Hepatocyte (in vitro differentiated cells): ENCODE data around the gene RPAP3.

ENCODE experiments used
- EZH2 ChIP-seq: fragments of 200-600 bp; sonication (generic); IDR thresholded peaks from 2 replicates; pipeline ENCODE4 v1.6.1; 2016; ENCODE audit warnings: antibody characterized with exemption, mild to moderate bottlenecking, borderline replicate concordance
- EZH2phosphoT487 ChIP-seq: fragments of 200-600 bp; sonication (generic); IDR thresholded peaks from one replicate; pipeline ENCODE4 v1.6.1; 2018; ENCODE audit warnings: antibody characterized with exemption, mild to moderate bottlenecking, low read depth, moderate library complexity; ENCODE audit not compliant: unreplicated experiment, severe bottlenecking
- TF ChIP-seq, protein P1 (sequence below): fragments of 200-600 bp; sonication (generic); IDR thresholded peaks from 2 replicates; pipeline ENCODE4 v1.5.1; 2016; ENCODE audit warnings: antibody characterized with exemption, mild to moderate bottlenecking; ENCODE audit not compliant: poor library complexity

DNA sequence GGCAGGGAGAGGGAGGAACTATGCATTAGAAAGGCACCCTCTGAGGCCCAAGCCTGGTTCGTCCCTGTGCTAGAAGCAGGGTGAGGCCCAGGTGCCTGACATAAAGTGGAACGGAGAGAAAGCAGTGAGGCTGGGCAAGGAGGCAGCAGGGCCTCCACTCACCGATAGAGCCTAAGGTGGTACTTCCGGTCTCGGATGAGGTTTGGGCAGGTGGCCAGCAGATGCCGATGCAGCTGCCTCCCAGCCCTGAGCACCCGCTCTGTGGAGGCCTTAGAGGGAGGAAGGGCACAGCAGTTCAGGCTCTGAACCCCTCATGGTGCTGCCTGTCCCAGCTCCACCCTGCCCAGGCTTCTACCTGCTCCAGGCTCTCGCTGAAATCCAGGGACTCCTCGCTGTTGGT is 45.7 kb upstream of the RPAP3 start:
- TF ChIP-seq, protein P1, sequence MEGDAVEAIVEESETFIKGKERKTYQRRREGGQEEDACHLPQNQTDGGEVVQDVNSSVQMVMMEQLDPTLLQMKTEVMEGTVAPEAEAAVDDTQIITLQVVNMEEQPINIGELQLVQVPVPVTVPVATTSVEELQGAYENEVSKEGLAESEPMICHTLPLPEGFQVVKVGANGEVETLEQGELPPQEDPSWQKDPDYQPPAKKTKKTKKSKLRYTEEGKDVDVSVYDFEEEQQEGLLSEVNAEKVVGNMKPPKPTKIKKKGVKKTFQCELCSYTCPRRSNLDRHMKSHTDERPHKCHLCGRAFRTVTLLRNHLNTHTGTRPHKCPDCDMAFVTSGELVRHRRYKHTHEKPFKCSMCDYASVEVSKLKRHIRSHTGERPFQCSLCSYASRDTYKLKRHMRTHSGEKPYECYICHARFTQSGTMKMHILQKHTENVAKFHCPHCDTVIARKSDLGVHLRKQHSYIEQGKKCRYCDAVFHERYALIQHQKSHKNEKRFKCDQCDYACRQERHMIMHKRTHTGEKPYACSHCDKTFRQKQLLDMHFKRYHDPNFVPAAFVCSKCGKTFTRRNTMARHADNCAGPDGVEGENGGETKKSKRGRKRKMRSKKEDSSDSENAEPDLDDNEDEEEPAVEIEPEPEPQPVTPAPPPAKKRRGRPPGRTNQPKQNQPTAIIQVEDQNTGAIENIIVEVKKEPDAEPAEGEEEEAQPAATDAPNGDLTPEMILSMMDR, result no peak
- no peak for TF ChIP-seq EZH2
- no peak for TF ChIP-seq EZH2phosphoT487
